ENCODE measurements around the gene ARID1B. TPM values are rescaled to one million over a fixed set of nuclear protein-coding genes. Genes with fewer than 3 reads are reported as not detected.

Gene ARID1B
- polyA plus RNA-seq, 5 donors: 76.6 to 100 (median 83.2) TPM

DNA sequence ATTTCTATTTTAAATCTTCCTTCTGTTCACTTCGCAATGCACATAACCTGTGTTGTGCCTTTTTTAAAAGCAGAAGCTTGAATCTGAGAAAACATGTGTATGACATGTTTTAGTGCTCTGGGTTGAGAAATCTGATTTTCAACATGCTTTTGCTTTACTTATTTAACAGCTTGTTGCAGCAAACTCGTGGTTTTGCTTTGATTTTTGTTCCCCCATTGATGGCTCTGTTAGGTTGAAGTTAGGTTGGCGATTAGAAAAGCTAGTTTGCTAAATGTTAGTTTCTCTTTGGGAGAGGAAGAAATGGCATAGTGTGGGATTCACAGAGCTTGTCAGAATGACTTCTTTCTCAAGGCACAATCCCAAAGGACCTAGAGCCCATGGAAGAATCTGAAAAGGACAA is 375.4 kb downstream of the ARID1B start:
- no peak for DNase-seq

DNA sequence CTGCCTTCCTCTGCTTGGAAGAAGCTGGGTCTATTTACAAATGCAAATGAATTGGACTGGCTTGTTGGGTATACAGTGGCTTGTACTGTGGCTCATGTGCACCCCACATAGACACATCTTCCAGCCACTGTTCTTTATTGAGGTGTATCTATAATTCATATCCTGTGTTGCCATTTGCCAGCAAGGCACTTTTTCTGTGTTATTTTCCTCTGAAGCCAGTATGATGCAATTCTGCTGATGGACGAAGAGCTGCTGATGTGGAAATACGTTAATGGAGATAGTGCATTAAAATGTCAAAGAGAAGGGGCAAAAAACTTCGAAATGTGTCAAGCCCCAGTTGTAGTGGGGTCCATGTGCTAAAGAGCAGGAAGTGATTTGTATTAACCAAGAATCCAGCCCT is 378.6 kb downstream of the ARID1B start:
- DNase-seq: no peak

DNA sequence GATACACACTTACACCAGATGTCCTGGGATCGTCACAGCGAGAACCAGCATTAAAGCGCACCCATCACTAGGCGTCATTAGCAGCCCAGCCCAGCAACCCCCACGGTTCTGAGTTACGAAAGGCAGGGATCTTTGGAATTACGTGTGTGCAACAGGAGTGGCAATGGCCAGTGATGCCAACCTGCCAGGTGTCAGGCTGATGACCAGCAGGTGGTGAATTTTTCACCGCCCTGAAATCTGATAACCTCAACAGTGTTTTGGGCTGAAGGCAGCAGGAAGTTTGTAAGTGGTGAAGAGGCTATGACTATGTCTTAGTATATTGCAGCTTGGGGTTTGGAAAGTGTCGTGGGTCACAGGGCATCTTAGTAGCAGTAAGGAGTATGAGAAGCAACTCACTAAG is 380.1 kb downstream of the ARID1B start:
- no peak for DNase-seq

DNA sequence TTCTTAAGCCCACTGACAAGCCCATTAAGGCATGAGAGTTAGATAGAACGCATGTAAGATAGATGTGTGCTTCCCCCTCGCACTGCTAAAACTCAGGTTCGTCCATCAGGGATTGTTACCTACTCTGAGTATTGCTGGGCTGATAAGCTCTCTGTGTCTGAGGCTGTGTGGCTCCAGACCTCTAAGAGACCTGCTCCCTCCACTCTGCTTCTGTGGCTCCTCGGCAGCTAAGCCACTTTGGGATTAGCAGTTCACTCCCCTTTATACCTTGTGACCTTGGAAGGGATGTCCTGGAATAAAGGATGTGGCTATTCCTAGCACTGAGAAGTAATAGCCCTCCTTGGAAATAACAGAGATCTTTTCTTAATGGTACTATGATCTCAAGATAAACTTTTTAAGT is 381.3 kb downstream of the ARID1B start:
- no peak for DNase-seq

DNA sequence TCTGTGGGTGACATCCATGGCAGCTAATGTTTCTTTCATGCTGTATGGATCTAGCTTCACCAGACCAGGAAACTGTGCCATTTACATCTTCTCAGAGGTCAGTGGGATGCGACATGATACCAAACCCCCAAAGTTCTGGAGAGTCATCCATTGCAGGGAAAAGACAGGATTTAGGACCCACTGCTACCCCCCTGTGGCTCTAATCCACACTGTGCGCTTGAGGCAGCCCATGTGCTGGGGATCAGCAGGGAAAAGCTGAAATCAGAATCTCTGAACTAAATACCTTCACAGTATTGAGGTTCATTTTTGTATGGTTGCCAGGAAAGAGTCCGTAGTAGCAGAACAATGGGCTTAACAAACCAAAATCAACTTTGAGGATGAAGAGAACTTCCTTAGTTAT is 381.7 kb downstream of the ARID1B start:
- DNase-seq: no peak

DNA sequence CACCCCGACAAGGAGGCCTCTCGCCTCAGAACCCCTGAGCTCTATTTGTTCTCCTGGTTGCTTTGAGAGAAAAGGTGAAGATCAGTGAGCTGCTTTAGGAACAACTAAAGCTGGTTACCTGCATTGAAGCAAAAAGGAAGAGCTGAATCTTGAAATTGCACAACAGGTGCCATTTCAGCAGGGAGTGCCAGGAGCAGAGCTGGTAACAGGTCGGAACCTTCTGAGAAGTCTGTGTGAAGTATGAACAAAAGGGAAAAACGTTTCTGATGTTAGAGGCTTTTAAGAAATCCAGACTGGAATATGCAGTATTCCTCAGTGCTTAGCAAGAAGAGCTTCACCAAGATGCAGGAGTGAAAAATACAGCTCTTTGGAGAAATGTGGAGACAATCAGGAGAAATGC is 382.2 kb downstream of the ARID1B start:
- DNase-seq: no peak

DNA sequence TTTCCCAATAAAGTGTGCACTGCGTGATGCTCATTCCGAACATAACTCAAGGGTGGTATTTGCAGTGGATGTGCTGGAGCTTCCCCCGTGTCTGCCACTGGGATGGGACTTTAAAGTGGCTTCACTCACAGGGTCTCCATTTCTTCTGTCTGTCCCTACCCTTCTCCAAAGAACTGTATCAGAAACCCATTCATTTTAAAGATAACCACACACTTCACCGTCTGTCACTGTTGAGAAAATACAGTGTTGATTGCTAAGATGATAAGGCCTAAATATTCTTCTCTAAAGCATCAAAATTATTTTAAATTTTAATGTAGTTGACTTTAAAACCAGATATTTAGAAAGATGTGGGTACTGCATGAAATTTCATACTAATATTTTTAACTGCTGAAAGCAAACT is 384.7 kb downstream of the ARID1B start:
- no peak for DNase-seq

DNA sequence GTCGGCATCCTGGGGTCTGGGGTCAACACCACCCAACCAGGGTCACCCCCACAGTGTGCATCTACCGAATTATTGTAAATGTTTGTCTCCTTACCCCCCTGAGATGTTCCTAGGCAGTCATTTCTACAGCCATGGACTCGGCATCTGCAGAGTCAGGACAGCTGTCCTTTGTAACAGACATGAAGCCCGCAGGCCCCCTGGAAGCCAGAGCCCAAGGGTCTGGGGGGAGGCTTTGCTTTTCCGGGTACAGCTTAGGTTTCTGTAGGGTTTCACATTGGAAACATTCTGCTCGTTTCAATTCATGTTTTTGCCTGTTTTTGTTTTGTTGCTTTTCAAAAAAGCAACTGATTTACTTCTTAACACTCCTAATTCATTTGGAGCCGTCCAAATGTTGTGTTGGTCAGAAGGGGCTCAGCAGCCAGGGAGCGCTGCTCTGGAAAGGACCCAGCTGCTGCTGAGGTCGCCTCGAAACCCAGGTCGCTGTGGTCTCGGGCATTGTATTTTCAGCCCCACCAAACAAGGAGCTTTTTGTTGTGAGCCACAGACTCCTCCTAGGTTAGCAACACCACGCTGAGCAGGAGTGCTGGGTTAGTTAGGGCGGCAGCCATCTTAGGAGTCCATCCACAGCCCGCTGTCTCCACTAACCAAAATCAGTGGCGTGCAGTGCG is 385.7 kb downstream of the ARID1B start:
- peak in 1 of 2 donors; percentile 50 for DNase-seq

DNA sequence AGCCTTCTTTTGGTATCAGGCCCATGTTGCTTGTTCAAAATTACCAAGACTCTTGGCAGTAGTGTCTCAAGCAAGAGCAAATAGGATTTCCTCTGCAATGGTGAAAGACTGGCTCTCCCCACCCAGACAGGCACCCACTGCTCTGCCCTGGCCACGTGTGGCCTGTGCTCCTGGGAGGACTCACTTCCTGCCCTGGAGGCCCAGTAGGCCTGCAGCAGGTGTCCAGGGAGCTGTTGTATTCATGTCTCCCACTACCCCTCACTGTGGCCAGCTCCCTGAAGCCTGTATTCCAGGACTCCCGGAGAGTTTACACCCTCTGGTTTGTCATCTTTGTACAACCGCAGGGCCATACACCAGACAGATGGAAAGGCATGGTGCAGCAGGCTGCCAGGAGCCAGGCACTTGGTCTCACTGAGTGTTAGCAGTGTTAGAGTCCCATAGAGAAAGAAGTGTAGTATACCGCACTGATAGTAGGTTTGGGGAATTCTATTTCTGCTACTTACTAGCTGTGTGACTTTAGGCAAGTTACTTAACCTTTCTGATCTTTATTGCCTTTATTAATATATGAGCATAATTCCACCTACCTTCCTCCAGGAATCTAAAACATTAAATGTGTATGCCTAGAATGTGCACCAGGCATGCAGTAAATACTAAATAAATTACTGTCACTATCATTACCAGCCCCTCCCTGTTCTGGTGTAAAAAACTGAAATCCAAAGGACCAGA is 386.4 kb downstream of the ARID1B start:
- no peak for DNase-seq

DNA sequence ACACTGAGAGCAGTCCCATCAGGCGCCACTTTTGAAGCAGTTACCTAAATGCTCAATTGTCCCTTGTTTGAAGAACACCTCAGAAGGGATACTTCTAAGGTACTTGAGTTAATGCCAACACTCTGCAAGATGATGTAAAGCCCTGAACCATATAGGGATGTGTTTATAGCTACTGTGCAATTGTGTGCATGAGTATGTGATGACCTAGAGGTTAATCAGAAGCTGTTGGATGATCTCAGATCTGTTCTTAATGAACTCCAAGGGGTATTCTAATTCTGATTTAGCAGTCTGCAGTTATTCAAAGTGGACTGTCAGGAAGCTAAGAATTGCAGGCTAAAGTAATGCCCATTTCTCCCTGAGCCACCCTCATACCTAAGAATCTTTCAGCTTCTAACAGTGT is 387.8 kb downstream of the ARID1B start:
- no peak for DNase-seq

DNA sequence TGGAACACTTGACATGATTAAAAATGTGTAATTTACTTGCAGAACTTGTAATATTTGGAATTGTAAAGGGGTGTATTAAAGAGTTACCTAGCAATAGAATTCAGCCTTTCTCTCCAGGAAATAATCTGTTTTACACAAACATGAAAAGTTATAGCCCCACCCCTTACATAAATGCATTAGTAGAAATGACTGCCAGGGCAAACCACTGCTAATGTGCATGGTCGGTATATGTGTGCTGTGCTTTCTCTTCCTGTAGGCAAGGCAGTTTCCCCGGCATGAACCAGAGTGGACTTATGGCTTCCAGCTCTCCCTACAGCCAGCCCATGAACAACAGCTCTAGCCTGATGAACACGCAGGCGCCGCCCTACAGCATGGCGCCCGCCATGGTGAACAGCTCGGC is 389.6 kb downstream of the ARID1B start:
- DNase-seq: no peak

DNA sequence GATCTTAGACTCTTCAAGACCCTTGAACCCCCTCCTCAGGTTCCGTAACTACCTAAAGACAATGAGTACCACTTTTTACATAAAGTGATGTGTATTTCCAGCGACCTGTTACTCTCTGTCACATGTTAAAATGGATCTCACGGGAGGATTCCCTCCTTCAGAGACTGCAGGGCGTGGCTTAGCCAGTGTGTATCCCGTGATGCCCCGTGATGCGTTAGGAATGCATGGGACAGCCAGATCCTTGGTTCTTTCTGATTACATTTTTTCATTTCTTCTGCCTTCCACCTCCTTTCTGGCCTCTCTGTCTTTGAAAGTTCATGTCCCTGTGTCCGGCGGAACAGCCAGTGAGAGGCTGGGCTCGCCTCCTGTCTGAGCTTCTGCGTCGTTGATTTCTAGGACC is 390.7 kb downstream of the ARID1B start:
- no peak for DNase-seq

DNA sequence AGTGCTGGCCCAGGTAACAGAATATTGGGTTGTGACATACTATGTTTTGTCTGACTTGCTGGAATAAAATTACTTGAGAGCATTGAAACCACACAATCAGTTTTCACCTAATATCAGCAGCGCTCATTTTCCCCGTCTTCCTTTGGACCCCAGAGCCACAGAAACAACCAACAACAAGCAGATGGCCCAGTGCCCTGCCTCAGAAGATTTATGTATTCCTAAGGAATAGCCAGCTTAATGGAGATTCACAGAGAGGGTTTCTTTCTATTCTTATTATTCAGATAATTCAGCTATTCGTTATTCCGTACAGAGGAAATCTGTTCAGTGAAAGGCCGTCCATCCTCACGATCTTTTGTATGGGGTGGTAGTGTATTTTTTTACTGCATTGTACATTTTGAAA is 391.3 kb downstream of the ARID1B start:
- no peak for DNase-seq

DNA sequence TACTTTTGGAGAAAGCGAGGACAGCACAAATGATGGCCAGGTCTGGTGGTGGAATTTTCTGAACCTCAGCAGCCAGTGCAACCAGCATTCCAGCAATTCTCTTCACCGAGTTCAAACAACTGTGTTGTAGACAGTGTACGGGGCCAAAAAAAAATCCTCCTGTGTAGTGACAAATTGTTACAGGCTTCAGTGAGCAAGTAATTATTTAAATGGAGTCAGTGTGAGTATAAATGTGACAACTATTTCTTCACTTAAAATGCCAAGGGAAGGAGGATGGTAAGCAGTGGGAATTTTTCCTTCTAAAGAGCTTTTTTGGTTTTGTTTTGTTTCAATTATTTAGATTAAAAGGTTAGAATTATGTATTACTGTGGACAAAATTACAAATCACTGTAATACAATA is 392.0 kb downstream of the ARID1B start:
- no peak for DNase-seq

DNA sequence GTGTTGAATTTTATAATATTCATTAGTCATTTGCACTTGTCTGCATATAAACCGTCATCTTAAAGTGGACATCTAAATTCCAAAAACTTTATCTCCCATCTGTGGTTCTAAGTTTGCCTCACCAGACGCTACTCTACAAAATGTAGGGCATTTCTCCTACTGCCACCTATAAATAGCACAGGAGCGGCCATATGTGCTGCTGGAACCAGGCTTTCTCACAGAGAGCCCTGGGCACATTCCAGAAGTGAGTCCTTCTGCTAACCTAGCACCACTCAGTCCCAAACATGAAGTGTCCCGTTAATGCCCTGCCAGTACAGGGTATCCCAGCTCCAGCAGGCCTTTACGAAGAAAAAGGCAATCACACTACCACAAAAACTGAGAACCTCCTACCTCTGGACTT is 392.5 kb downstream of the ARID1B start:
- DNase-seq: no peak

DNA sequence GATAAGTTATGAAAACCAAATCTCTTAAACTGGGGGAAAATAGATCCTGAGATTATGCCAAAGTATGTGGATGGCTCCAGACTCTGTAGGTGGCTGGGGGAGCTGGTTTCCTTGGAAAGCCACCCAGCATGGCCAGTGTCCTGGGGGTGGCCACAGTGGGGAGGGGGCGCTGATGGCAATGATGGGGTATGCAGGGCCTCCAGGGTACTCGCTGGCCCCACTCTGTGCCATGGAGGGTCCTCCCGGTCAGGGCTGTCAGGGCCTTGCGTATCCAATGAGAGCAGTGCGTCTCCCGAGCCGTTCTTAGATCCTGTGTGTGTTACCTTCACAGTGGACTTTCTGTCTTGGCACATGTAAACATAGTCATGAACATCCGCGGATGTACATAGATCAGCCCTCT is 393.4 kb downstream of the ARID1B start:
- no peak for DNase-seq

DNA sequence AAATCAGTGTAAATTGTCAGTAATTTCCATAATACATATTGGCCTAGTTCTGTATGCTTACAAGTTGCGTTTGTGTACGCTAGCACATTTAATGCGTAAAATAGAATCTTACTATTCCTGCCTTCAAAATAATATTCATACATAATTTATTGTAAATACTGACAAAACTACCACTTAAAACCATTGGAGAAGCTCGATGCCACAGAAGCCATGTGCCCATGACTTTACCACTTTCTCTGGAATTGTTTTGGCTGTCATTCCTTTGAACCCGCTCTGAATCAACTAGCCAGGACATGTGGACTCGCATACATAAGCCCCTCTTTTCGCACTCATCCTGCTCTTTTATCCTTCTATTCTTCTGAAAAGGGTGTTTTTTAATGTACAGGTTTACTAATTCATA is 394.6 kb downstream of the ARID1B start:
- DNase-seq: no peak

DNA sequence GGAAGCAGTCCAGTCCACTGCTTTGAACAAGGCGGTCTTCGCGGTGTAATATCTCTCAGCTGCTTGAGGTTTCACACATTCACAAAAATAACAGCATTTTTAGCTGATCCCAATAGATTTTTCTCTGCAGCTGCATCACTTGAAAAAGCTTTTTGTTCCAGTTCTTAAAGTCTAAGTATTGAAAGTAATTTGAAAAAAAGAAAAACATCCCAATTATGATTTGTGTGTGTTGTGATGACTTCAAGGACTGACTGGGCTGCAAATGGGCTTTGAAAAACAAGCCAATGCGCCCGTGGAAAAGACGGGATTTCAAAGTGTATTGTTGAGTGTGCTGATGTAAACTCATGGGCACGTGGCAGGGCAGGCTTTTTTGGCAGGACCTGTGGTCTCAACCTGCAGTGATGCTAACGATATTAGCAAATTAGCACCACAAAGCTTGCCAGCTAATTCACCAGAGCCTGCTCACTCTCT is 395.1 kb downstream of the ARID1B start:
- DNase-seq: no peak

DNA sequence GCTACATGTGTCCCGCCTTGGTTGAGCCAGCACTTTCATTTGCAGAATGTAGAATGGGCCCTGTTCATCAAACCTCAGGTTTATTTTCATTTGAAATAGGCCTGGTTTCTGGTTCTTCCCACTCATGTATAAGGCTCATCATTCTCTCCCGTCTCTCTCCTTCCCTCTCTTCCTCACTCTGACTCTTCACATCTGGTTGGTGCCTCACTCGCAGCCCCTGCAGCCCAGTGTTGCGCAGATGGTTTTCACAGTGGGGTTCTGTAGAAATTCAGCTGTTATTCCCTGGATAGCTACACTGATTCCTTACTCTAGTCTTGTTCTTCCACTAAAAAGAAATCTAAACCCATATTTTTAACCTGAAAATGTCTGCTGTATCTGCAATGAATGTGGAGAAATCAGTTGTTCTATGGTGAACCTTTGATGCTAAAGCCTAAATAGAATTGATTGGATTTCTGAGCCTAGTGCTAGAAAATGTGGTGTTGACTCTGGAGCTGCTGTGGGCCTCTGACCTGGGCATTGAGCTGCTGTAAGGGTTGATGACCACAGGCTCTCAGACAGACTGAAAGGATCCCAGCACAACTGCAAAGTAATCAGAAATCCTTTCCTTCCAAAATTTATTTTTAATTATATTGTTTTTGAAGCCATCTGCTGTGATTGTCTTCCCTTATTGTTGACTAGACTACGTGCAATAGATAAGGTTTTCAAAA is 395.8 kb downstream of the ARID1B start:
- no peak for DNase-seq

DNA sequence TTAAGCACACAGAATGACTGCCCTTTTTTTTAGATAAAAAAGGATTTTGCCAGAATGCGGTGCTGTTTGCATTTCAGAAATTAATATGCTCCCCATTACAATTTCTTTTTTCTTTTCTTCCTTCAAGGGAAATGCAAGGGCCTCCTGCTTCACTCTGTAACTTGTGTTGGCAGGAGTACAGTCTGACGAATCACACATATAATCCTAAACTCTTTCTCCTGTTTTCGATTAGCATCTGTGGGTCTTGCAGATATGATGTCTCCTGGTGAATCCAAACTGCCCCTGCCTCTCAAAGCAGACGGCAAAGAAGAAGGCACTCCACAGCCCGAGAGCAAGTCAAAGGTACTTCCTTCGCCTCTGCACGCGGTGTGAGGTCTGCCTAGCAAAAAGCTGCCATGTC is 396.6 kb downstream of the ARID1B start:
- no peak for DNase-seq

DNA sequence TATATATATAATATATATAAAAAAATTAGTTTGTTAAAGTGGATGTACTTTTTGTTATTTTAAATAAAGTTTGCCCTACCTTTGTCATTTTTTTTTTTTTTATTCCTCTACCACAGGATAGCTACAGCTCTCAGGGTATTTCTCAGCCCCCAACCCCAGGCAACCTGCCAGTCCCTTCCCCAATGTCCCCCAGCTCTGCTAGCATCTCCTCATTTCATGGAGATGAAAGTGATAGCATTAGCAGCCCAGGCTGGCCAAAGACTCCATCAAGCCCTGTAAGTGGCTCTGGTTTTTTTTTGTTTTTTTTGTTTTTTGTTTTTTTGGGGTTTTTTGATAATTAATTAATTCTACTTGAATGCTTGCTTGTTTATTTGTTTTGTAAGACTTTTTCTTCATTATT is 397.6 kb downstream of the ARID1B start:
- no peak for DNase-seq

DNA sequence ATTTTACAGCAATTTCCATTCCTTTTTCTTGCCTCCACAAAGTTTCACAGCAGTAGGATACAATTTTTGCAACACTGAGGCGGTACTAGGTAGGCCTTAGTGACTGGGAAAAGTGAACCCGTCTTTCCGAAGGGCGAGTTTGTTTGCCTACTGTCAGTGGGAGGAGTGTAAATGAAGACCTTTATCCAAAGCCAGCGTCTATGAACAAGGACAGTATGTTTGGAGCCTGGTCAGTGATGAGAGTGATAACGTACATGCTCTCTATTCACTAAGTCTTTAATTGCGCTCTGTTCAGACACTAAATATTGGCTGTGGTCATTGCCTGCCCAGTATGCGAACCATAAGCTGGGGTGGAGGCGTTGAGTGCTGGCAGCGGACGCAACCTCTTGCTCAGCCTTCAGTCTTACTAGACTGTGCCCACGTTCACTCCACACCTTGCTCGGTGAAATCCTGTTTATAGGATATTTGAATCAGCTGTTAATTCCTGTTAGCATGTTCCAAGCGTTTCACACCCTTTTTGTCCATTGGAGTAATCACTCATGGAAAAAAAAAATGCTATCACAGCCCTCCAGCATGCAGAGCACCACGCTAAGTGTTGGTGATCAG is 400.7 kb downstream of the ARID1B start:
- no peak for DNase-seq

DNA sequence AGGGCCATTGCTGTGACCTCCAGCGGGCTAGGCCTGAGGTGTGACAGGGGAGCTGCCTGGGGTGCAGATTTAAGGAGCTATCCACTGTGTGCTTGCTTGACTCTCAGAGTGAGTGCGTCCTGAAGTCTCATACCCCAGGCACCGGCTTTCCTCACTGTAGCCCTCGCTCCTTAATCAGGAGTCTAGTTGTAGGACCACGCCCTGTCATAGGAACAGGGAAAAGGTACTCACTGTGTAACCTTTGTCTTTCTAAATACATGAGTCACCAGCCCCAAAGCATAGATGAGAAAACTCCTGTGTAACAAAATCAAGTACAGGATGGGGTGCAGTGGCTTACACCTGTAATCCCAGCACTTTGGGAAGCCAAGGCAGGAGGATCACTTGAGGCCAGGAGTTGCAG is 404.5 kb downstream of the ARID1B start:
- DNase-seq: no peak

Measured in right lung (tissue), 5 donors.